K562 (cell line): ENCODE measurements around the gene KLHL22. TPM values are rescaled to one million over a fixed set of nuclear protein-coding genes. Genes with fewer than 3 reads are reported as not detected.

Experiments used
- ATAC-seq: fragments of 200-7000 bp; cut with Tn5 transposase; 3 replicates; pipeline ENCODE4 v1.9.1; 2020; ENCODE audit warnings: moderate library complexity
- BruUV-seq: library from RNA; stranded (reverse); fragments of 400-500 nt; replicated peaks from 2 replicates; lab custom pipeline; 2021; lab: Mats Ljungman, UMichigan
- CTCF ChIA-PET: fragments of 300-600 bp; formaldehyde crosslinking; extraction: SDS; loops from one replicate; lab custom pipeline; 2021; ENCODE audit warnings: low intra/inter-chr PET ratio; lab: Yijun Ruan, JAX
- POLR2A ChIA-PET: fragments of 300-600, 350-650 bp; sonication (Branson Sonifier 250); formaldehyde crosslinking; extraction: SDS; loops from one replicate; lab custom pipeline; 2021; ENCODE audit warnings: antibody characterized with exemption, inconsistent platforms; lab: Yijun Ruan, JAX
- DNase-seq, 4 experiments: peaks; one replicate each; pipeline versions ENCODE4 v3.0.0 to v3.0.0-alpha.2; 2011 to 2018; ENCODE audit warnings: low spot score in 3 of 4, mixed read lengths in 3 of 4; ENCODE audit errors: extremely low read depth in 1 of 4
- FAIRE-seq: peaks from 2 replicates; lab custom pipeline; 2011; peaks lifted over from hg19 to GRCh38; lab: Jason Lieb, UNC
- H2AFZ ChIP-seq: 2 replicates; pipeline ENCODE4 v1.6.0; 2011; ENCODE audit warnings: low read depth, low read length, control low read depth, inconsistent platforms
- H3K27ac ChIP-seq: fragments of 200-600 bp; 3 replicates; pipeline ENCODE4 v1.8.0; 2011; ENCODE audit warnings: low read depth, mild to moderate bottlenecking, control low read depth, inconsistent platforms, low read length, moderate library complexity, mixed read lengths; ENCODE audit errors: extremely low read depth
- H3K27me3 ChIP-seq, 2 experiments: fragments of 300-600 bp in 1 of 2; 2 replicates in 1 of 2; 3 replicates in 1 of 2; pipeline versions ENCODE4 v1.6.0 to v1.8.0; 2011; ENCODE audit warnings: inconsistent platforms in 2 of 2, low read length in 2 of 2, mild to moderate bottlenecking in 1 of 2, mixed read lengths in 1 of 2, moderate library complexity in 1 of 2; ENCODE audit not compliant: control insufficient read depth in 2 of 2, insufficient read depth in 2 of 2
- H3K36me3 ChIP-seq: fragments of 300-600 bp; 3 replicates; pipeline ENCODE4 v1.8.0; 2011; ENCODE audit warnings: mild to moderate bottlenecking, low read length, inconsistent platforms; ENCODE audit not compliant: control insufficient read depth, insufficient read depth
- H3K4me1 ChIP-seq, 2 experiments: fragments of 200-600 bp in 1 of 2; replicated peaks in 1 of 2; 2 replicates in 1 of 2; 3 replicates in 1 of 2; pipeline versions ENCODE4 v1.5.1 to v1.8.0; 2011; ENCODE audit warnings: inconsistent platforms in 2 of 2, low read length in 2 of 2, mild to moderate bottlenecking in 1 of 2, mixed read lengths in 1 of 2, moderate library complexity in 1 of 2; ENCODE audit not compliant: control insufficient read depth in 2 of 2, insufficient read depth in 2 of 2
- H3K4me2 ChIP-seq: 2 replicates; pipeline ENCODE4 v1.6.1; 2011; ENCODE audit warnings: low read length, control low read depth, inconsistent platforms, mixed read lengths; ENCODE audit not compliant: insufficient read depth
- H3K4me3 ChIP-seq: fragments of 200-600 bp; sonication (generic), shearing (Covaris generic); 2 replicates; pipeline ENCODE4 v1.5.1; 2016; ENCODE audit warnings: control low read depth, inconsistent platforms
- H3K79me2 ChIP-seq: fragments of 200-600 bp; 3 replicates; pipeline ENCODE4 v1.8.0; 2011; ENCODE audit warnings: low read length, inconsistent platforms; ENCODE audit not compliant: control insufficient read depth, insufficient read depth
- H3K9ac ChIP-seq, 2 experiments: 2 replicates each; pipeline versions ENCODE4 v1.6.0 to v1.6.1; 2011; ENCODE audit warnings: low read depth in 2 of 2, low read length in 2 of 2, control low read depth in 1 of 2, inconsistent platforms in 1 of 2, mild to moderate bottlenecking in 1 of 2, mixed read lengths in 1 of 2; ENCODE audit not compliant: insufficient read depth in 1 of 2
- H3K9me1 ChIP-seq: one replicate; pipeline ENCODE4 v1.6.0; 2011; ENCODE audit warnings: inconsistent platforms, mild to moderate bottlenecking, low read length, moderate library complexity; ENCODE audit not compliant: control insufficient read depth, insufficient read depth
- H3K9me3 ChIP-seq: replicated peaks from 2 replicates; pipeline ENCODE4 v1.5.1; 2011; ENCODE audit warnings: low read depth, low read length, inconsistent platforms; ENCODE audit not compliant: control insufficient read depth, insufficient read depth
- H4K20me1 ChIP-seq: replicated peaks from 2 replicates; pipeline ENCODE4 v1.6.1; 2011; ENCODE audit warnings: low read length, inconsistent platforms, mixed read lengths; ENCODE audit not compliant: control insufficient read depth, insufficient read depth
- NKRF ChIP-seq: fragments of 450-650 bp; IDR thresholded peaks from 2 replicates; pipeline ENCODE4 v1.6.1; 2016; ENCODE audit warnings: borderline replicate concordance
- PHTF2 ChIP-seq: fragments of 250-450 bp; sonication (Bioruptor Pico); IDR thresholded peaks from 2 replicates; pipeline ENCODE4 v1.5.0; 2021; ENCODE audit warnings: mild to moderate bottlenecking
- TFE3 ChIP-seq: fragments of 450-650 bp; formaldehyde crosslinking; IDR thresholded peaks from 2 replicates; pipeline ENCODE4 v1.4.0; 2020; ENCODE audit warnings: mild to moderate bottlenecking, mixed read lengths
- THAP12 ChIP-seq: fragments of 250-450 bp; sonication (Bioruptor Pico); IDR thresholded peaks from 2 replicates; pipeline ENCODE4 v1.9.0; 2021; ENCODE audit warnings: mild to moderate bottlenecking, inconsistent platforms
- USF1 ChIP-seq: sonication (generic); formaldehyde crosslinking; IDR thresholded peaks from 2 replicates; pipeline ENCODE4 v1.9.0; 2022; ENCODE audit warnings: mild to moderate bottlenecking, missing genetic modification reagents
- ZBTB11 ChIP-seq, 3 experiments: fragments of 200-800 bp in 1 of 3; fragments of 250-450 bp in 1 of 3; fragments of 450-650 bp in 1 of 3; sonication (Bioruptor Pico) in 1 of 3; sonication (Bioruptor generic) in 1 of 3; formaldehyde crosslinking in 1 of 3; IDR thresholded peaks; 2 replicates each; pipeline versions ENCODE4 v1.6.1 to v1.8.0; 2016 to 2022; ENCODE audit warnings: mild to moderate bottlenecking in 2 of 3, missing genetic modification characterization in 2 of 3, missing compliant biosample characterization in 1 of 3, moderate library complexity in 1 of 3
- ZBTB26 ChIP-seq: fragments of 450-650 bp; formaldehyde crosslinking; IDR thresholded peaks from 2 replicates; pipeline ENCODE4 v1.4.0; 2022; ENCODE audit warnings: missing genetic modification characterization
- WGBS: fragments of 100-300 bp; shearing (Covaris generic); methylation state at CpG from one replicate; pipeline ENCODE4 v1.1.6; 2016; ENCODE audit warnings: low coverage, mixed read lengths; ENCODE audit not compliant: insufficient coverage; ENCODE audit errors: missing lambda C conversion rate; 5-methylcytosine and 5-hydroxymethylcytosine counted together
- in situ Hi-C: fragments of 300-500 bp; cut with MboI; formaldehyde crosslinking; loops from 4 replicates; pipeline ENCODE4 v1.15.0; 2018; ENCODE audit warnings: inconsistent platforms, mixed read lengths
- intact Hi-C: fragments of 100-400 bp; cut with micrococcal nuclease; formaldehyde crosslinking; loops from 2 replicates; pipeline ENCODE4 v1.14.2; 2022
- polyA plus RNA-seq, 8 experiments: library from polyadenylated mRNA; depleted of rRNA in 4 of 8; stranded (reverse) in 5 of 8; unstranded in 3 of 8; fragments of >200 nt; fragmentation: Nextera tagmentation in 2 of 8; fragmentation: Illumina TruSeq in 1 of 8; extraction: Ambion mirVana in 2 of 8; extraction: Trizol in 1 of 8; gene quantifications; 2 replicates each; pipeline versions ENCODE4 v1.2.1 to v1.2.3, GENCODE V29; 2011 to 2014; ENCODE audit warnings: inconsistent platforms in 1 of 8, missing spikeins in 1 of 8
- total RNA-seq, 7 experiments: library from RNA; depleted of rRNA in 6 of 7; stranded (reverse); fragments of >200 nt in 6 of 7; fragmentation: Illumina TruSeq in 2 of 7; extraction: Trizol in 2 of 7; gene quantifications; 2 replicates each; pipeline versions ENCODE4 v1.2.1 to v1.2.3, GENCODE V29; 2011 to 2021; ENCODE audit warnings: low replicate concordance in 1 of 7

Gene KLHL22
- total and polyA plus RNA-seq, 9 of the 15 experiments (the other 6 are each of a cell fraction or from before 2014, with no cell fraction given) = 1.3 to 25.6 (median 15.2) TPM

GRCh38 chr22:20499769-20500168 lies 4.2 kb upstream of the KLHL22 start:
- Histone ChIP-seq H4K20me1 (peaks cover 9% of the 10 kb centered on the region; the same call in 1 of the 2 replicates), H3K9ac (0 out of 4 replicates have a peak overlapping the region, but pooled peaks of 1 of the 2 experiments have one; percentile 6), H2AFZ (no peak overlapping the region), H3K27ac (no peak overlapping the region), H3K9me1 (peaks cover under 1% of the 10 kb centered on the region), H3K4me2 (no peak overlapping the region), H3K36me3 (no peaks in the 10 kb centered on the region), H3K79me2 (peaks cover 14% of the 10 kb centered on the region), H3K9me3 (no peaks in the 10 kb centered on the region), H3K4me1 (peaks cover 10 to 26% of the 10 kb centered on the region in 2 experiments), H3K27me3 (no peaks in the 10 kb centered on the region; a peak in 1 of 5 replicates), H3K4me3 (no peak overlapping the region)
- POLR2A ChIA-PET = interaction anchor here (0.7 to 1.0 kb wide), 2 partner anchors 9 to 242 kb away, joined by 3 to 6 read pairs; no protein-coding TSS in a partner anchor
- CTCF ChIA-PET = interaction anchor here (1.0 kb wide), 1 partner anchor 10 kb away, joined by 5 read pairs; no protein-coding TSS in a partner anchor
- 52% methylated on average over 7 of the region's 7 CpGs for WGBS
- TF ChIP-seq PHTF2 (CRISPR knock-in tag) = 0 out of 2 replicates have a peak, but pooled peaks have one; percentile 55
- TF ChIP-seq ZBTB11 (CRISPR knock-in tag; IDR thresholded peaks at IDR 0.05) = 0 out of 6 replicates have a peak, but pooled peaks of 1 of the 3 experiments have one; percentile 35
- TF ChIP-seq USF1 (CRISPR knock-in tag) = no peak
- TF ChIP-seq ZBTB26 (CRISPR knock-in tag) = 0 out of 2 replicates have a peak, but pooled peaks have one; percentile 34
- TF ChIP-seq THAP12 (CRISPR knock-in tag) = peak; percentile 5; the same call in 1 of the 2 replicates
- TF ChIP-seq NKRF = no peak
- peak; percentile 17; the same call in 1 of the 2 replicates for TF ChIP-seq TFE3 (CRISPR knock-in tag)
- no peak for DNase-seq
- in situ Hi-C loops (no loop called here), intact Hi-C loops (loop anchor here (10.0 kb wide), 1 partner anchor 415 kb away; the partner anchor contains the start of gene CRKL)
- ATAC-seq = no peak
- FAIRE-seq = no peak
- no TSS peak for BruUV-seq
